Measurements from ENCODE around the gene FGD3.

FGD3 gene

GRCh38 chr9:93023521-93023815 lies 76.1 kb downstream of the FGD3 start:
- H3K4me3 ChIP-seq (ENCODE audit: low read depth, low read length): no peak overlapping the region
- DNase-seq (ENCODE audit: low read depth): no peak
- TF ChIP-seq CTCF (IDR thresholded peaks at IDR 0.05; ENCODE audit: control insufficient read depth, extremely low read depth, insufficient read depth): no peak

GRCh38 chr9:93024646-93024910 lies 77.3 kb downstream of the FGD3 start:
- no peak for TF ChIP-seq CTCF (IDR thresholded peaks at IDR 0.05; ENCODE audit: control insufficient read depth, extremely low read depth, insufficient read depth)
- H3K4me3 ChIP-seq (ENCODE audit: low read depth, low read length): no peak overlapping the region
- no peak for DNase-seq (ENCODE audit: low read depth)

DNA sequence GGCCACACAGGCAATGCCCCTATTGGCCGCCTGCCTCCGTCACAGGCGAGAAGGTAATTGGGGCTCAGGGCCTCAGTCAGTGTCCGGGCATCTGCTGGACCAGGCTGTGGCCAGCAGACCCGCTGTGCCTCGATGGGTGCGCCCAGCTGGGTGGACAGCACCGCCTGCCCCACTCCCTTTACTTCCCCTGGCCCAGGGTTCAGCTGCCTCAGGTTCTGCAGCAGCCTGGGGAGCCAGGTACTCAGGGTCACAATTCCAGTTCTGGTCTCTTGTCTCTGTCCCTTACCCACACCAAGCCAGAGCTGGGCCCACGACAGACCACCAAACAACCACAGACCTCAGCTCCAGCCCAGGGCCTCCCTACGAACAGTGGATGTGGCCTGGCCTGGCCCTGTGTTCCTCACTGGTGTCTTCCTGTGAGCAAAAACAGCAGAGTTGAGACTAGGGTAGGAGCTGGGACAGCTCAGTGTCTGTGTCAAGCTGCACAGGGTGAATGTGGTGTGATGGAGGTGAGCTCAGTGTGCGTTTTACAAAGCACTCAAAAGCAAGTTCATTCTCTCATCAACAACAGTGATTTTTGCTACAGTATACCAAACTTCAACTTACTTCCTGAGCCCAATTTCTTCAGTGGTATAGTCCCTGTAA lies 77.8 kb downstream of the FGD3 start:
- TF ChIP-seq CTCF (IDR thresholded peaks at IDR 0.05; ENCODE audit: control insufficient read depth, extremely low read depth, insufficient read depth): no peak
- no peak for DNase-seq (ENCODE audit: low read depth)
- H3K4me3 ChIP-seq (ENCODE audit: low read depth, low read length): no peak overlapping the region

GRCh38 chr9:93025736-93026135 lies 78.4 kb downstream of the FGD3 start:
- no peak overlapping the region for H3K4me3 ChIP-seq (ENCODE audit: low read depth, low read length)
- TF ChIP-seq CTCF (IDR thresholded peaks at IDR 0.05; ENCODE audit: control insufficient read depth, extremely low read depth, insufficient read depth): no peak
- no peak for DNase-seq (ENCODE audit: low read depth)

DNA sequence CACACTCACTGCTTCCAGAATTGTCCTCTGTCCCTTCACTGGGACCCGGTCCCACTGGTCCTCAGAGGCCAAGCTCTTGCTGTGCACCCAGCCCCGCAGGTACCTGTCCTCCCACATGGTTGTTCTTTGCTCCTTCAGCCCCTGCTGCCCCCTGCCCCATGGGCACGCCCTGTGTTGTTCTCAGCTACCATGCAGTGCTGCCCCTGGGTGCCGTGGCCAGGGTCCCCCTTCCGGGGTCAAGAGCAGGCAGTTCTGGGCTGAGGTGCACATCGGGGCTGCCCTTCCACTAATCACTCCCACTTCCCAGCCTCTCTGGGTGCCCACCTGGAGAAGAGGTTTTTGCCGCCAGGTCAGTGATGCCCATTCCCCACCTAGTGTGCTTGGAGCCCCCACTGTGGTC lies 79.3 kb downstream of the FGD3 start:
- no peak for TF ChIP-seq CTCF (IDR thresholded peaks at IDR 0.05; ENCODE audit: control insufficient read depth, extremely low read depth, insufficient read depth)
- no peak overlapping the region for H3K4me3 ChIP-seq (ENCODE audit: low read depth, low read length)
- DNase-seq (ENCODE audit: low read depth): no peak

DNA sequence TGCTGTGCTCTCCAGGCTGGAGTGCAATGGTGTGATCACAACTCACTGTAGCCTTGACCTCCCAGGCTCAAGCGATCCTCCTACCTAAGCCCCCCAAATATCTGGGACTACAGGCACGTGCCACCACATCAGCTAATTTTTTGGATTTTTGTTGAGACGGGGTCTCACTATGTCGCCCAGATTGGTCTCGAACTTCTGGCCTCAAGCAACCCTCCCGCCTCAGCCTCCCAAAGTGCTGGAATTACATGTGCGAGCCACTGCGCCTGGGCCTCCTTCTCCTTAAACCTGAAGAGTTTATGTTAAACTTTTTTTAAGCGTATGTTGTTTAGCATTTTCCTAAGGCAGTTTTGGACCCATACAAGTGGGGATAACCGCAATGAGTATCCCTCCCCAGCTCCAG lies 80.4 kb downstream of the FGD3 start:
- no peak overlapping the region for H3K4me3 ChIP-seq (ENCODE audit: low read depth, low read length)
- TF ChIP-seq CTCF (IDR thresholded peaks at IDR 0.05; ENCODE audit: control insufficient read depth, extremely low read depth, insufficient read depth): no peak
- no peak for DNase-seq (ENCODE audit: low read depth)

DNA sequence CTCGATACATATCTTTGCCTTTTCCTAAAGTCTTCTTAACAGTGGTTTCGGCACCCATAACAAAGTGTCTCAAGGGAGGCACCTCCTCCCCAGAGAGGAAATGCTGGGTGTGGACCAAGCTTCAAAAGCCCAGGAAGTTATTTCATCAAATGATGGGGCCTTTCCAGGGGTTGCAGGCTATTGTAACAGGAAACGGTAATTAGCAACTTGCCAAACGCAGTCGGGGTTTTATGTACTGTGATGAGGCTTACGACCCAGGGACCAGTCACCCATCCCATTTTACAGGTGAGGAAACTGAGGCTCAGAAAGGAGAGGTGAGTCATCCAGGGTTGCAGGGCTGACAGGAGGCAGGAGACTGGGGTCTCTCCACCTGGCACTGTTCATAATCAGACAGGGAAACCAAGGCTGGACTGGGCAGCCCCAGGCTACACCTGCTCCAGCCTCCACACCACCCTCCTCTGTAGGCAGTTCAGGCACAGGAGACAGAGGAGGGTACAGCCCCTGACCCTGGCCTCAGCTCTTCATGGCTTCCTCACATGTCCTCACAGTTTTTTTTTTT lies 81.2 kb downstream of the FGD3 start:
- no peak for DNase-seq (ENCODE audit: low read depth)
- no peak for TF ChIP-seq CTCF (IDR thresholded peaks at IDR 0.05; ENCODE audit: control insufficient read depth, extremely low read depth, insufficient read depth)
- H3K4me3 ChIP-seq (ENCODE audit: low read depth, low read length): no peak overlapping the region

Data from LNCaP clone FGC (cell line).